Femur (tissue), 1 donor: Measurements from ENCODE around the gene RNF175.

Experiments
- DNase-seq: peaks from one replicate; pipeline ENCODE4 v3.0.0-alpha.2; 2017

Gene RNF175

GRCh38 chr4:153759407-153760316, at the start of gene RNF175:
Gene RNF175, minus strand, starts transcription at chr4:153760024. Its CDS starts 162 bp downstream, at chr4:153759862.
- DNase-seq: peak; percentile 46

- DNase-seq: no peak
Measured at GRCh38 chr4:153809307-153809706, 49.5 kb upstream of the RNF175 start.

GRCh38 chr4:153808175-153808574, 48.4 kb upstream of the RNF175 start:
- no peak for DNase-seq

GRCh38 chr4:153806073-153806472, 46.2 kb upstream of the RNF175 start:
- DNase-seq: no peak

GRCh38 chr4:153804722-153805121, 44.9 kb upstream of the RNF175 start:
- no peak for DNase-seq

- no peak for DNase-seq
Measured at GRCh38 chr4:153799694-153800074, 39.9 kb upstream of the RNF175 start.

- DNase-seq: no peak
Measured at GRCh38 chr4:153798901-153799693, 39.3 kb upstream of the RNF175 start.

- no peak for DNase-seq
Measured at GRCh38 chr4:153798420-153798819, 38.6 kb upstream of the RNF175 start.

- no peak for DNase-seq
Measured at GRCh38 chr4:153794006-153794405, 34.2 kb upstream of the RNF175 start.

- DNase-seq: no peak
Measured at GRCh38 chr4:153792618-153793247, 32.9 kb upstream of the RNF175 start.

- peak; percentile 89 for DNase-seq
Measured at GRCh38 chr4:153791746-153792617, 32.2 kb upstream of the RNF175 start.

GRCh38 chr4:153790962-153791551, 31.2 kb upstream of the RNF175 start:
- DNase-seq: peak; percentile 72

- no peak for DNase-seq
Measured at GRCh38 chr4:153790500-153790865, 30.7 kb upstream of the RNF175 start.

- DNase-seq: no peak
Measured at GRCh38 chr4:153789741-153790499, 30.1 kb upstream of the RNF175 start.

- DNase-seq: peak; percentile 72
Measured at GRCh38 chr4:153788413-153789276, 28.8 kb upstream of the RNF175 start, which contains the start of gene SFRP2. Gene SFRP2, minus strand, starts transcription at chr4:153789083. Its CDS starts 248 bp downstream, at chr4:153788835.

- DNase-seq: peak; percentile 41
Measured at GRCh38 chr4:153788051-153788412, 28.2 kb upstream of the RNF175 start.

GRCh38 chr4:153787575-153787974, 27.8 kb upstream of the RNF175 start:
- DNase-seq: no peak

GRCh38 chr4:153787061-153787560, 27.3 kb upstream of the RNF175 start:
- no peak for DNase-seq

GRCh38 chr4:153785910-153786721, 26.3 kb upstream of the RNF175 start:
- DNase-seq: no peak
